Measurements from ENCODE around the gene GGN. TPM values are rescaled to one million over a fixed set of nuclear protein-coding genes. Genes with fewer than 3 reads are reported as not detected.
A peak's percentile ranks its signal among the peaks of the same experiment; 100 is the strongest.

Gene GGN
- polyA plus RNA-seq, 1 donor (not counting 4 experiments of a cell fraction or from before 2014, with no cell fraction given): not detected

DNA sequence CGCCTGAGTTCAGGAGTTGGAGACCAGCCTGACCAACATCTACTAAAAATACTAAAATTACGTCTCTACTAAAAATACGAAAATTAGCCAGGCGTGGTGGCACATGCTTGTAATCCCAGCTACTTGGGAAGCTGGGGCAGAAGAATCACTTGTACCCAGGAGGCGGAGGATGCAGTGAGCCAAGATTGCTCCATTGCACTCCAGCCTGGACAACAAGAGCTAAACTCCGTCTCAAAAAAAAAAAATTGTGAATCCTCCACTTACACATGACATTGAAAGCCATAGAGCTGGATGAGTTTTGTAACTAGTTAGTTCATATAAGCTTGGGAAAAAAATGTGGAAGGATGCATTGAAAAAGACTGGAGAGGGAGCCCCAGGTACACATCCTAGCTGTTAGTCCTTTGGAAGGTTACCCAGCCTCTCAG, 13.9 kb downstream of the GGN start:
- H3K9ac ChIP-seq (ENCODE audit: control insufficient read depth, extremely low read depth, insufficient read depth, low read length): peak overlapping the region; percentile 97
- peak overlapping the region; percentile 95 for H2AFZ ChIP-seq (ENCODE audit: control insufficient read depth, low read length)
- H3K27ac ChIP-seq (ENCODE audit: control insufficient read depth, insufficient read depth, low read length): peak overlapping the region; percentile 84
- H3K4me2 ChIP-seq (ENCODE audit: control insufficient read depth, extremely low read depth, insufficient read depth, low read depth, low read length): peak overlapping the region; percentile 82
- peaks cover 9% of the 10 kb centered on the region for H3K9me1 ChIP-seq (ENCODE audit: control insufficient read depth, extremely low read depth, insufficient read depth, low read length)
- H3K27me3 ChIP-seq (ENCODE audit: control insufficient read depth, extremely low read depth, insufficient read depth, low read length): no peaks in the 10 kb centered on the region
- H3K79me2 ChIP-seq (ENCODE audit: control insufficient read depth, insufficient read depth, low read length): peaks cover 34% of the 10 kb centered on the region
- no peak for FAIRE-seq
- H4K20me1 ChIP-seq (ENCODE audit: control insufficient read depth, extremely low read depth, insufficient read depth, low read length): no peaks in the 10 kb centered on the region
- no peak for TF ChIP-seq EZH2 (IDR thresholded peaks at IDR 0.05; ENCODE audit: low read length)
- TF ChIP-seq, protein P1, sequence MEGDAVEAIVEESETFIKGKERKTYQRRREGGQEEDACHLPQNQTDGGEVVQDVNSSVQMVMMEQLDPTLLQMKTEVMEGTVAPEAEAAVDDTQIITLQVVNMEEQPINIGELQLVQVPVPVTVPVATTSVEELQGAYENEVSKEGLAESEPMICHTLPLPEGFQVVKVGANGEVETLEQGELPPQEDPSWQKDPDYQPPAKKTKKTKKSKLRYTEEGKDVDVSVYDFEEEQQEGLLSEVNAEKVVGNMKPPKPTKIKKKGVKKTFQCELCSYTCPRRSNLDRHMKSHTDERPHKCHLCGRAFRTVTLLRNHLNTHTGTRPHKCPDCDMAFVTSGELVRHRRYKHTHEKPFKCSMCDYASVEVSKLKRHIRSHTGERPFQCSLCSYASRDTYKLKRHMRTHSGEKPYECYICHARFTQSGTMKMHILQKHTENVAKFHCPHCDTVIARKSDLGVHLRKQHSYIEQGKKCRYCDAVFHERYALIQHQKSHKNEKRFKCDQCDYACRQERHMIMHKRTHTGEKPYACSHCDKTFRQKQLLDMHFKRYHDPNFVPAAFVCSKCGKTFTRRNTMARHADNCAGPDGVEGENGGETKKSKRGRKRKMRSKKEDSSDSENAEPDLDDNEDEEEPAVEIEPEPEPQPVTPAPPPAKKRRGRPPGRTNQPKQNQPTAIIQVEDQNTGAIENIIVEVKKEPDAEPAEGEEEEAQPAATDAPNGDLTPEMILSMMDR (optimal IDR thresholded peaks at IDR 0.05 in 1 of 3, IDR thresholded peaks at IDR 0.05 in 1 of 3, conservative IDR thresholded peaks at IDR 0.05 in 1 of 3; ENCODE audit: extremely low read depth in 1 of 3, insufficient read depth in 2 of 3, low read length in 3 of 3): no peak
- DNase-seq (ENCODE audit: low read depth, low spot score): no peak
- peaks cover 8 to 11% of the 10 kb centered on the region in 2 experiments for H3K36me3 ChIP-seq (ENCODE audit: control insufficient read depth in 2 of 2, extremely low read depth in 1 of 2, insufficient read depth in 2 of 2, low read length in 2 of 2)
- H3K9me3 ChIP-seq (ENCODE audit: control insufficient read depth, low read depth, low read length): no peaks in the 10 kb centered on the region
- dilution Hi-C loops (cut with MboI; ENCODE audit: extremely low pct_ligation_motif_present, low sequenced_read_pairs): no loop called here
- peaks cover 14% of the 10 kb centered on the region for H3K4me1 ChIP-seq (ENCODE audit: control insufficient read depth, extremely low read depth, insufficient read depth, low read length)
- H3K4me3 ChIP-seq (ENCODE audit: control insufficient read depth in 2 of 3, extremely low read depth in 1 of 3, insufficient read depth in 2 of 3, low read depth in 1 of 3, low read length in 3 of 3): peak overlapping the region; percentile 67 to 83 (median 75)

DNA sequence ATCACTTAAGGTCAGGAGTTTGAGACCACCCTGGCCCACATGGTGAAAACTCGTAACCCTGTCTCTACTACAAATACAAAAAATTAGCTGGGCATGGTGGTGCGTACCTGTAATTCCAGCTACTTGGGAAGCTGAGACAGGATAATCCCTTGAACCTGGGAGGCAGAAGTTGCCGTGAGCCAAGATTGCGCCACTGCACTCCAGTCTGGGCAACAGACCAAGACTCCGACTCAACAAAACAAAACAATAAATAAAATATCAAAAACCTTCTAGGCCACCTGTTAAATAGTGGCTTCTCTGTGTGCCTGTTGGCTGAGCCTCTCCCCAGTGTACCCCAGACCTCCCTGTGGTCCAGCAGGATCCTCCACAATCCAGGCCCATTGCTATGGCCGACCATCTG, 16.8 kb downstream of the GGN start:
- H3K36me3 ChIP-seq (ENCODE audit: control insufficient read depth in 2 of 2, extremely low read depth in 1 of 2, insufficient read depth in 2 of 2, low read length in 2 of 2): no peaks in the 10 kb centered on the region
- H3K4me2 ChIP-seq (ENCODE audit: control insufficient read depth, extremely low read depth, insufficient read depth, low read depth, low read length): no peak overlapping the region
- H4K20me1 ChIP-seq (ENCODE audit: control insufficient read depth, extremely low read depth, insufficient read depth, low read length): no peaks in the 10 kb centered on the region
- FAIRE-seq: no peak
- no peak for TF ChIP-seq EZH2 (IDR thresholded peaks at IDR 0.05; ENCODE audit: low read length)
- TF ChIP-seq, protein P1 (optimal IDR thresholded peaks at IDR 0.05 in 1 of 3, IDR thresholded peaks at IDR 0.05 in 1 of 3, conservative IDR thresholded peaks at IDR 0.05 in 1 of 3; ENCODE audit: extremely low read depth in 1 of 3, insufficient read depth in 2 of 3, low read length in 3 of 3): no peak
- H3K4me3 ChIP-seq (ENCODE audit: control insufficient read depth in 2 of 3, extremely low read depth in 1 of 3, insufficient read depth in 2 of 3, low read depth in 1 of 3, low read length in 3 of 3): no peak overlapping the region
- no peak overlapping the region for H3K27ac ChIP-seq (ENCODE audit: control insufficient read depth, insufficient read depth, low read length)
- no peaks in the 10 kb centered on the region for H3K9me1 ChIP-seq (ENCODE audit: control insufficient read depth, extremely low read depth, insufficient read depth, low read length)
- H3K9me3 ChIP-seq (ENCODE audit: control insufficient read depth, low read depth, low read length): no peaks in the 10 kb centered on the region
- no peak overlapping the region for H3K9ac ChIP-seq (ENCODE audit: control insufficient read depth, extremely low read depth, insufficient read depth, low read length)
- peaks cover 7% of the 10 kb centered on the region for H3K4me1 ChIP-seq (ENCODE audit: control insufficient read depth, extremely low read depth, insufficient read depth, low read length)
- dilution Hi-C loops (cut with MboI; ENCODE audit: extremely low pct_ligation_motif_present, low sequenced_read_pairs): no loop called here
- DNase-seq (ENCODE audit: low read depth, low spot score): no peak
- H3K27me3 ChIP-seq (ENCODE audit: control insufficient read depth, extremely low read depth, insufficient read depth, low read length): no peaks in the 10 kb centered on the region
- H3K79me2 ChIP-seq (ENCODE audit: control insufficient read depth, insufficient read depth, low read length): peaks cover 14% of the 10 kb centered on the region
- no peak overlapping the region for H2AFZ ChIP-seq (ENCODE audit: control insufficient read depth, low read length)
